ENCODE measurements around the gene LRRC37A2.
"Not testable (repeated sequence)": the region's sequence is repeated elsewhere in the genome, so short reads cannot be mapped to it uniquely, and the experiment has no call there.

DNA sequence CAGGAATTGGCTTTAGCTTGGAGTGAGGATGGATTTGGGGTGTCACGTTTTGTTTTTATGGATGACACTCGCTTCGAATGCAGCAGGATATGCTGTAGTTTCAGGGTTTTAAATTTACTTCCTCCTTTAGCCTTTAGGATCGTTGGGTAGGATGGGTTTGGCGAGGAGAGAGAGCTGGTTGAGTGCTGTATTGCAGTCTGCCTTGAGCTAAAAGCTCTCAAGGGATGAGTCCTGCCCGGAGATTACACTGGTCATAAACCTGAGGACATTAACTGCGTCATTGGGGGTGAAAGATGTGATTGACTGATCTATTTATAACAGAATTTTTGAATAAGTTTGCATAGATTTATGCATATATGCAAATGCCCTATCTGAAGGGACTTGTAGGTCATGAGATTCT lies 79.1 kb downstream of the LRRC37A2 start:
- TF ChIP-seq, protein P1, sequence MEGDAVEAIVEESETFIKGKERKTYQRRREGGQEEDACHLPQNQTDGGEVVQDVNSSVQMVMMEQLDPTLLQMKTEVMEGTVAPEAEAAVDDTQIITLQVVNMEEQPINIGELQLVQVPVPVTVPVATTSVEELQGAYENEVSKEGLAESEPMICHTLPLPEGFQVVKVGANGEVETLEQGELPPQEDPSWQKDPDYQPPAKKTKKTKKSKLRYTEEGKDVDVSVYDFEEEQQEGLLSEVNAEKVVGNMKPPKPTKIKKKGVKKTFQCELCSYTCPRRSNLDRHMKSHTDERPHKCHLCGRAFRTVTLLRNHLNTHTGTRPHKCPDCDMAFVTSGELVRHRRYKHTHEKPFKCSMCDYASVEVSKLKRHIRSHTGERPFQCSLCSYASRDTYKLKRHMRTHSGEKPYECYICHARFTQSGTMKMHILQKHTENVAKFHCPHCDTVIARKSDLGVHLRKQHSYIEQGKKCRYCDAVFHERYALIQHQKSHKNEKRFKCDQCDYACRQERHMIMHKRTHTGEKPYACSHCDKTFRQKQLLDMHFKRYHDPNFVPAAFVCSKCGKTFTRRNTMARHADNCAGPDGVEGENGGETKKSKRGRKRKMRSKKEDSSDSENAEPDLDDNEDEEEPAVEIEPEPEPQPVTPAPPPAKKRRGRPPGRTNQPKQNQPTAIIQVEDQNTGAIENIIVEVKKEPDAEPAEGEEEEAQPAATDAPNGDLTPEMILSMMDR (IDR thresholded peaks at IDR 0.05): not testable (repeated sequence)
- TF ChIP-seq ZFX (IDR thresholded peaks at IDR 0.05; ENCODE audit: borderline replicate concordance): not testable (repeated sequence)

Data from 22Rv1 (cell line).